ENCODE measurements around the gene TMEM63C. TPM values are rescaled to one million over a fixed set of nuclear protein-coding genes. Genes with fewer than 3 reads are reported as not detected.

TMEM63C gene
- total RNA-seq, 2 donors from 2014 or later: under 0.01 TPM; not detected in 1

- no peaks in the 10 kb centered on the region for H3K36me3 ChIP-seq
- H3K9me3 ChIP-seq: no peaks in the 10 kb centered on the region
- H3K27me3 ChIP-seq (replicated peaks; ENCODE audit: insufficient read depth): no peaks in the 10 kb centered on the region
- no peak for TF ChIP-seq CTCF (IDR thresholded peaks at IDR 0.05)
- DNase-seq (ENCODE audit: low spot score): no peak
- no peak overlapping the region for H3K4me3 ChIP-seq
- no peaks in the 10 kb centered on the region for H3K4me1 ChIP-seq (ENCODE audit: control insufficient read depth in 1 of 2, low read depth in 2 of 2)
- no peak for ATAC-seq (ENCODE audit: insufficient number of reproducible peaks, low FRiP score, low read depth)
- H3K27ac ChIP-seq: no peak overlapping the region
These were observed 18.0 kb downstream of the TMEM63C start for GRCh38 chr14:77199590-77199989.

- Histone ChIP-seq H3K4me1 (ENCODE audit: control insufficient read depth in 1 of 2, low read depth in 2 of 2) (no peaks in the 10 kb centered on the region), H3K9me3 (no peaks in the 10 kb centered on the region), H3K27ac (no peak overlapping the region), H3K36me3 (no peaks in the 10 kb centered on the region), H3K4me3 (no peak overlapping the region), H3K27me3 (replicated peaks; ENCODE audit: insufficient read depth) (no peaks in the 10 kb centered on the region)
- DNase-seq (ENCODE audit: low spot score) (no peak), ATAC-seq (ENCODE audit: insufficient number of reproducible peaks, low FRiP score, low read depth) (no peak)
- no peak for TF ChIP-seq CTCF (IDR thresholded peaks at IDR 0.05)
These were observed 18.9 kb downstream of the TMEM63C start for GRCh38 chr14:77200406-77200985.

GRCh38 chr14:77201696-77202095 is 20.1 kb downstream of the TMEM63C start:
- Histone ChIP-seq H3K27ac (no peak overlapping the region), H3K27me3 (replicated peaks; ENCODE audit: insufficient read depth) (no peaks in the 10 kb centered on the region), H3K4me1 (ENCODE audit: control insufficient read depth in 1 of 2, low read depth in 2 of 2) (no peaks in the 10 kb centered on the region), H3K36me3 (no peaks in the 10 kb centered on the region), H3K9me3 (no peaks in the 10 kb centered on the region), H3K4me3 (no peak overlapping the region)
- DNase-seq (ENCODE audit: low spot score) (no peak), ATAC-seq (ENCODE audit: insufficient number of reproducible peaks, low FRiP score, low read depth) (no peak)
- TF ChIP-seq CTCF (IDR thresholded peaks at IDR 0.05): no peak

- H3K27ac ChIP-seq: no peak overlapping the region
- H3K27me3 ChIP-seq (replicated peaks; ENCODE audit: insufficient read depth): no peaks in the 10 kb centered on the region
- no peak overlapping the region for H3K4me3 ChIP-seq
- no peaks in the 10 kb centered on the region for H3K9me3 ChIP-seq
- no peaks in the 10 kb centered on the region for H3K36me3 ChIP-seq
- H3K4me1 ChIP-seq (ENCODE audit: control insufficient read depth in 1 of 2, low read depth in 2 of 2): no peaks in the 10 kb centered on the region
- DNase-seq (ENCODE audit: low spot score) (no peak), ATAC-seq (ENCODE audit: insufficient number of reproducible peaks, low FRiP score, low read depth) (no peak)
- TF ChIP-seq CTCF (IDR thresholded peaks at IDR 0.05): no peak
These were observed 22.2 kb downstream of the TMEM63C start for GRCh38 chr14:77203611-77204458.

- Histone ChIP-seq H3K4me1 (ENCODE audit: control insufficient read depth in 1 of 2, low read depth in 2 of 2) (no peaks in the 10 kb centered on the region), H3K4me3 (no peak overlapping the region), H3K27ac (no peak overlapping the region), H3K36me3 (no peaks in the 10 kb centered on the region), H3K27me3 (replicated peaks; ENCODE audit: insufficient read depth) (no peaks in the 10 kb centered on the region), H3K9me3 (no peaks in the 10 kb centered on the region)
- TF ChIP-seq CTCF (IDR thresholded peaks at IDR 0.05): no peak
- ATAC-seq (ENCODE audit: insufficient number of reproducible peaks, low FRiP score, low read depth) (no peak), DNase-seq (ENCODE audit: low spot score) (no peak)
These were observed 22.8 kb downstream of the TMEM63C start for GRCh38 chr14:77204459-77204771.

Data from thoracic aorta (tissue), 2 donors.